ENCODE data around the gene QARS1.

DNA sequence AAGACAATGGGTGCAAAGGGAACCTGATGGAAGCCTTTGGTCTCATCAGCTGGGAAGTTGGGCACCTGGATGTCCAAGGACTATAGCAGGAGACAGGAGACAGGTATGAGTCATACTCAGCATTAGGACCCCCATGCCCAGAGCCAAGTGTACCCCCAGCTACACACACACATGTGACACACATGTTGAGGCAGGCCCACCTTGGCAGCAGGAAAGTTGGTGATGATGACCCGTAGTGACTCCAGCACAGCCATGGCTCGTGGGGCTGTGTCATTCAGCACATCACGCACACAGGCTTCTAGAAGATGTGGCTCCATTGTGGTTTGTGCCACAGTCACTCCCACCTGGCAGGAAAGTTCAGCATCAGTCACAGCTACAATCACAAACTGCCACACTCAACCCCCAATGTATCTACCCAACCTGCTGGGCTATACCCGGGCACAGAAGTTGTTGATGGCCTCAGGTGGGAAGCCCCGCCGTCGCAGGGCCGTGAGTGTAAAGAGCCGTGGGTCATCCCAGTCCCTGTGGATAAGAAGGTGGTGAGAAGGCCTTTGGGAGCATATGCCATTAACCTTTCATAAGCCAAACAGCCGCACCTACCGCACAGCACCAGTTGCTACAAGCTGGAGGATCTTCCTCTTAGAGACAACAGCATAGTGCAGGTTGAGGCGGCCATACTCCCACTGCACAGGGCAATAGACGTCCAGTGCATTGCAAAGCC lies 5.5 kb downstream of the QARS1 start:
- TF ChIP-seq, protein P1, sequence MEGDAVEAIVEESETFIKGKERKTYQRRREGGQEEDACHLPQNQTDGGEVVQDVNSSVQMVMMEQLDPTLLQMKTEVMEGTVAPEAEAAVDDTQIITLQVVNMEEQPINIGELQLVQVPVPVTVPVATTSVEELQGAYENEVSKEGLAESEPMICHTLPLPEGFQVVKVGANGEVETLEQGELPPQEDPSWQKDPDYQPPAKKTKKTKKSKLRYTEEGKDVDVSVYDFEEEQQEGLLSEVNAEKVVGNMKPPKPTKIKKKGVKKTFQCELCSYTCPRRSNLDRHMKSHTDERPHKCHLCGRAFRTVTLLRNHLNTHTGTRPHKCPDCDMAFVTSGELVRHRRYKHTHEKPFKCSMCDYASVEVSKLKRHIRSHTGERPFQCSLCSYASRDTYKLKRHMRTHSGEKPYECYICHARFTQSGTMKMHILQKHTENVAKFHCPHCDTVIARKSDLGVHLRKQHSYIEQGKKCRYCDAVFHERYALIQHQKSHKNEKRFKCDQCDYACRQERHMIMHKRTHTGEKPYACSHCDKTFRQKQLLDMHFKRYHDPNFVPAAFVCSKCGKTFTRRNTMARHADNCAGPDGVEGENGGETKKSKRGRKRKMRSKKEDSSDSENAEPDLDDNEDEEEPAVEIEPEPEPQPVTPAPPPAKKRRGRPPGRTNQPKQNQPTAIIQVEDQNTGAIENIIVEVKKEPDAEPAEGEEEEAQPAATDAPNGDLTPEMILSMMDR (IDR thresholded peaks at IDR 0.05) = no peak
- TF ChIP-seq POLR2A (IDR thresholded peaks at IDR 0.05) = no peak
- TF ChIP-seq POLR2AphosphoS5 (IDR thresholded peaks at IDR 0.05) = no peak
